Smooth muscle cell (in vitro differentiated cells): Measurements from ENCODE around the gene ZSWIM3. TPM values are rescaled to one million over a fixed set of nuclear protein-coding genes. Genes with fewer than 3 reads are reported as not detected.

Experiments
- DNase-seq: peaks from one replicate; lab custom pipeline; 2025; ENCODE audit not compliant: unreplicated experiment; lab: John Stamatoyannopoulos, UW
- H2AFZ ChIP-seq: fragments of 200-600 bp; sonication (generic); 2 replicates; pipeline ENCODE4 v1.6.0; 2016; ENCODE audit warnings: antibody characterized with exemption, low read depth, mild to moderate bottlenecking
- H3F3A ChIP-seq: fragments of 200-600 bp; sonication (generic); 2 replicates; pipeline ENCODE4 v1.6.0; 2017; ENCODE audit warnings: antibody characterized with exemption, low read depth
- H3K27ac ChIP-seq: fragments of 200-600 bp; sonication (generic); 2 replicates; pipeline ENCODE4 v1.5.1; 2016; ENCODE audit warnings: low read depth, mild to moderate bottlenecking
- H3K27me3 ChIP-seq: fragments of 200-600 bp; sonication (generic); 2 replicates; pipeline ENCODE4 v1.6.1; 2016; ENCODE audit warnings: low read depth, mild to moderate bottlenecking
- H3K36me3 ChIP-seq: fragments of 200-600 bp; sonication (generic); 2 replicates; pipeline ENCODE4 v1.5.1; 2016; ENCODE audit warnings: low read depth
- H3K4me1 ChIP-seq: fragments of 200-600 bp; sonication (generic); 2 replicates; pipeline ENCODE4 v1.5.1; 2016; ENCODE audit warnings: low read depth
- H3K4me2 ChIP-seq: fragments of 200-600 bp; sonication (generic); 2 replicates; pipeline ENCODE4 v1.6.0; 2016; ENCODE audit warnings: mild to moderate bottlenecking
- H3K4me3 ChIP-seq: fragments of 200-600 bp; sonication (generic); 2 replicates; pipeline ENCODE4 v1.5.1; 2016; ENCODE audit warnings: mild to moderate bottlenecking
- H3K79me2 ChIP-seq: fragments of 200-600 bp; sonication (generic); 2 replicates; pipeline ENCODE4 v1.6.0; 2016; ENCODE audit warnings: low read depth, mild to moderate bottlenecking
- H3K9ac ChIP-seq: fragments of 200-600 bp; sonication (generic); 2 replicates; pipeline ENCODE4 v1.6.0; 2016; ENCODE audit warnings: low read depth
- H3K9me3 ChIP-seq: fragments of 200-600 bp; sonication (generic); replicated peaks from 2 replicates; pipeline ENCODE4 v1.5.1; 2016; ENCODE audit warnings: low read depth
- H4K20me1 ChIP-seq: fragments of 200-600 bp; sonication (generic); 2 replicates; pipeline ENCODE4 v1.6.0; 2016; ENCODE audit warnings: low read depth
- WGBS: methylation state at CpG from one replicate; pipeline ENCODE4 v1.1.7; 2016; ENCODE audit warnings: low lambda C conversion rate; 5-methylcytosine and 5-hydroxymethylcytosine counted together
- polyA plus RNA-seq: library from polyadenylated mRNA; unstranded; fragments of >200 nt; fragmentation: Nextera tagmentation; extraction: Ambion mirVana; gene quantifications from 2 replicates; pipeline ENCODE4 v1.2.1, GENCODE V29; 2016
- total RNA-seq: library from RNA; depleted of rRNA; stranded (reverse); fragments of >200 nt; gene quantifications from 2 replicates; pipeline ENCODE4 v1.2.3, GENCODE V29; 2014
- TF ChIP-seq, protein P1 (sequence below): fragments of 200-600 bp; sonication (generic); IDR thresholded peaks from 2 replicates; pipeline ENCODE4 v1.5.1; 2017; ENCODE audit warnings: borderline replicate concordance, mild to moderate bottlenecking, antibody characterized with exemption; ENCODE audit not compliant: insufficient read depth, poor library complexity, severe bottlenecking

Gene ZSWIM3
- total and polyA plus RNA-seq, 2 experiments from 2014 or later, result 1.4 to 4.9 TPM

DNA sequence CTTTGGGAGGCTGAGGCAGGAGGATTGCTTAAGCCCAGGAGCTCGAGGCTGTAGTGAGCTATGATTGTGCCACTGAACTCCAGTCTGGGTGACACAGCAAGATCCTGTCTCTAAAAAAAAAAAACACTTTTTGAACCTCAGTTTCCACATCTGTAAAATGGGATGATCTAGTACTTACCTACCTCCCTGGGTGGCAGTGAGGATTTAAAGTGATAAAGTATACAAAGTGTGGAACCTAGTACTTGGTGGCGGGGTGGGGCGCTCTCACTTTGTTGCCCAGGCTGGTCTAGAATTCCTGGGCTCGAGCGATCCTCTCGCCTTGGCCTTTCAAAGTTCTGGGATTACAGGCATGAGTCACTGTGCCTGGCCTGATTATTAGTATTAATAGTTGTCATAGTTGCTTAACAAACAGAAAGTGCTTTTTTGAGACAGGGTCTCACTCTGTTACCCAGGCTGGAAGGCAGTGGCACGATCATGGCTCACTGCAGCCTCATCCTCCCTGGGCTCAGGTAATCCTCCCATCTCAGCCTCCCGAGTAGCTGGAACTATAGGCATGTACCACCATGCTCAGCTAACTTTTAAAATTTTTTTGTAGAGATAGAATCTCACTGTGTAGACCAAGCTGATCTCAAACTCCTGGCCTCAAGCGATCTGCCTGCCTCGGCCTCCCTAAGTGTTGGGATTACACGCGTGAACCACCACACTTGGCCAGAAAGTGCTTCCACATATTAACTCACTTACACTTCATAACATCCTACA is 61.5 kb downstream of the ZSWIM3 start:
- H3K4me2 ChIP-seq, result peak overlapping the region; percentile 33
- no peak for DNase-seq
- no peaks in the 10 kb centered on the region for H3K36me3 ChIP-seq
- H3F3A ChIP-seq, result peaks cover 28% of the 10 kb centered on the region
- H3K27ac ChIP-seq, result peak overlapping the region; percentile 94
- no peak overlapping the region for H3K4me3 ChIP-seq
- H3K79me2 ChIP-seq, result no peaks in the 10 kb centered on the region
- H3K9ac ChIP-seq, result peak overlapping the region; percentile 74
- no peak overlapping the region for H2AFZ ChIP-seq
- H3K9me3 ChIP-seq, result no peaks in the 10 kb centered on the region
- no peaks in the 10 kb centered on the region for H4K20me1 ChIP-seq
- no peaks in the 10 kb centered on the region for H3K27me3 ChIP-seq
- WGBS, result 63% methylated on average over 12 of the region's 12 CpGs
- peaks cover 16% of the 10 kb centered on the region for H3K4me1 ChIP-seq
- TF ChIP-seq, protein P1, sequence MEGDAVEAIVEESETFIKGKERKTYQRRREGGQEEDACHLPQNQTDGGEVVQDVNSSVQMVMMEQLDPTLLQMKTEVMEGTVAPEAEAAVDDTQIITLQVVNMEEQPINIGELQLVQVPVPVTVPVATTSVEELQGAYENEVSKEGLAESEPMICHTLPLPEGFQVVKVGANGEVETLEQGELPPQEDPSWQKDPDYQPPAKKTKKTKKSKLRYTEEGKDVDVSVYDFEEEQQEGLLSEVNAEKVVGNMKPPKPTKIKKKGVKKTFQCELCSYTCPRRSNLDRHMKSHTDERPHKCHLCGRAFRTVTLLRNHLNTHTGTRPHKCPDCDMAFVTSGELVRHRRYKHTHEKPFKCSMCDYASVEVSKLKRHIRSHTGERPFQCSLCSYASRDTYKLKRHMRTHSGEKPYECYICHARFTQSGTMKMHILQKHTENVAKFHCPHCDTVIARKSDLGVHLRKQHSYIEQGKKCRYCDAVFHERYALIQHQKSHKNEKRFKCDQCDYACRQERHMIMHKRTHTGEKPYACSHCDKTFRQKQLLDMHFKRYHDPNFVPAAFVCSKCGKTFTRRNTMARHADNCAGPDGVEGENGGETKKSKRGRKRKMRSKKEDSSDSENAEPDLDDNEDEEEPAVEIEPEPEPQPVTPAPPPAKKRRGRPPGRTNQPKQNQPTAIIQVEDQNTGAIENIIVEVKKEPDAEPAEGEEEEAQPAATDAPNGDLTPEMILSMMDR, result no peak

DNA sequence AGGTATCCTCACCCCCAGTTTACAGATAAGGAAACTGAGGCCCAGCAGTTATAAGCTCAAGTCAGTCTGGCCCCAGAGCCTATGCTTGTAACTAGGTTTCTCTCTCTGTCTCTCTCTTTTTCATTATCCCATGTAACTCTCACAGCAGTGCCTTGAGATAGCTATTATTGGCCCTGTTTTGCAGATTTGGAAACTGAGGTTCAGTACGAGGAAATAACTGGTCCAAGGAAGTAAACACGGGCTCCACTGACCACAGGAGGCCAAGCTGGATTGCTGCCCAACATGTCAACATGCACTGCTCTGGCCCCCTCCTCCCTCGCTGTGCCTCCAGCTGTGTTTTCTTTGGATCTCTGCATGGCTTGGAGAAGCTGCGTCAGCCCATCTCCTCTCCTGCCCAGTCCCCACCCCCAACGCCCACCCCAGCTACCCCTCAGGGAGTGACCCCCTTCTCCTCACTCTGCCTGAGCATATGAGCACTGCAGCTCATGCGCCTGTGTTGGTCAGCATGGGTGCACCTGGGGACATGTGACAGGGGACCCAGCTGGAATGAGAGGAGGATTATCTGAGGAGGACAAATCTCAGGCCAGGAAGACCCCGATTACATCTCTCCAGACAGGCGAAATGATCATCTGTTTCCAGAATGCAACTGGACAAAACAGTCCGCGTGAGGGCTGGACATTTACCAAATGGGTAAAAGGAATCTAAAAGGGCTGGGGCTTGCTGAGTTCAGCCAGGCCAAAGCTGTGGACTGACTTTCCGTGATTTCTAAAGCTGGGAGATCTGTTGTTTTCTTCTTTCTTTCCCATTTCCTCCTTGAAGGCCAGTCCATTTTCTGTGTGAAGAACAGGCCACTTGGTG is 62.4 kb downstream of the ZSWIM3 start:
- Histone ChIP-seq H3F3A (peaks cover 34% of the 10 kb centered on the region), H3K79me2 (no peaks in the 10 kb centered on the region), H3K27ac (peak overlapping the region; percentile 94), H3K4me3 (no peak overlapping the region), H3K9me3 (no peaks in the 10 kb centered on the region), H3K9ac (peak overlapping the region; percentile 74), H3K27me3 (no peaks in the 10 kb centered on the region), H3K4me2 (peak overlapping the region; percentile 33), H2AFZ (no peak overlapping the region), H3K36me3 (no peaks in the 10 kb centered on the region), H4K20me1 (no peaks in the 10 kb centered on the region), H3K4me1 (peaks cover 16% of the 10 kb centered on the region)
- DNase-seq, result no peak
- TF ChIP-seq, protein P1, result no peak
- 35% methylated on average over 11 of the region's 11 CpGs for WGBS

- no peak overlapping the region for H2AFZ ChIP-seq
- no peaks in the 10 kb centered on the region for H4K20me1 ChIP-seq
- TF ChIP-seq, protein P1, result no peak
- no peak for DNase-seq
- H3K4me2 ChIP-seq, result peak overlapping the region; percentile 33
- H3K4me1 ChIP-seq, result peaks cover 21% of the 10 kb centered on the region
- H3K27ac ChIP-seq, result peak overlapping the region; percentile 94
- no peaks in the 10 kb centered on the region for H3K79me2 ChIP-seq
- no peaks in the 10 kb centered on the region for H3K9me3 ChIP-seq
- WGBS, result 66% methylated on average over 9 of the region's 9 CpGs
- H3K36me3 ChIP-seq, result no peaks in the 10 kb centered on the region
- no peak overlapping the region for H3K4me3 ChIP-seq
- H3K9ac ChIP-seq, result peak overlapping the region; percentile 45
- peaks cover 34% of the 10 kb centered on the region for H3F3A ChIP-seq
- H3K27me3 ChIP-seq, result no peaks in the 10 kb centered on the region
Measured at GRCh38 chr20:45920462-45921336, 63.3 kb downstream of the ZSWIM3 start.
